ENCODE results near the gene SLC25A23.

GRCh38 chr19:6501740-6502648 is 42.4 kb upstream of the SLC25A23 start, which contains the start of gene TUBB4A:
- TF ChIP-seq POLR2A (IDR thresholded peaks at IDR 0.05; ENCODE audit: low read depth, low read length) (no peak), POLR2AphosphoS5 (IDR thresholded peaks at IDR 0.05; ENCODE audit: low read depth, low read length) (no peak)

Measured in GM12891 (cell line).